HG03097 (cell line): ENCODE measurements around the gene MTHFD2L.
"Not testable (repeated sequence)": the region's sequence is repeated elsewhere in the genome, so short reads cannot be mapped to it uniquely, and the experiment has no call there.

Experiments used
- ATAC-seq: cut with Tn5 transposase; IDR thresholded peaks from one replicate; pipeline ENCODE4 v1.9.1; 2021; ENCODE audit not compliant: unreplicated experiment, low FRiP score

Gene MTHFD2L

DNA sequence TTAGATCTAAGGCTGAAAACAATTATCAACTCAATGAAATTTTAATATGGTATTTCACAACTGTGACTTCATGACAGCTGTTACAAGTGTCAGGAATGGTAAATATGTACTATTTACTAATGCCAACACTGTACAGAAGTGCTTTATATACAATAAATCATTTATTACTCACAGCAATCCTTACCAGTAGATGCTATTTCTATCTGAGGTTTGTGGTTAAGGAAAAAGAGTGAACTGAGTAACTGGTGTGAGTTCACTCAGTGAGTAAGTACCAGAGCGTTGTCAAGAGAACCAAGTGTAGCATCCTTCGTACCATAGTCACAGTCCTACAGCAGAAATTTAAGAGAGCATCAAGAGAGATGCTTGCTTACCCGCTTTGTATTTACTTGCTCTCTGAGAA, 23.3 kb downstream of the MTHFD2L start:
- ATAC-seq: no peak

DNA sequence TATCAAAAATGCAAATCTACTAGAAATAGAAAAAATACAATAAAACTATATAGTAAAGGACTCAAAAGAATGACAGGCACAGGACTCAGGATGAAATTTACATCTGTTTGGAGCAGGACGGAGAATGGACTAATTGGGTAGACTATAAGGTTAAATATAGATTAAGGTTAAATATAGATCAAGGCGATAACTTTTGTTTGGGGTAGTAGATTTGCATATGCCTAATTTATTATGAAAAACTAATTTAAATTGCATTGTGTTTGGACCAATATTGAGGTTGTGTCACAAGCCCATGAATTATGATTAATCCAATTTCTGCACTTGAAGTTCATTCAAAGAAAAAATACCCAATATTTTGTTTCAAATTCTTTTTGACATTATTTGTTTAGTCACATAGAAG, 31.0 kb downstream of the MTHFD2L start:
- no peak for ATAC-seq

GRCh38 chr4:74189331-74190043, 31.6 kb downstream of the MTHFD2L start:
- no peak for ATAC-seq

DNA sequence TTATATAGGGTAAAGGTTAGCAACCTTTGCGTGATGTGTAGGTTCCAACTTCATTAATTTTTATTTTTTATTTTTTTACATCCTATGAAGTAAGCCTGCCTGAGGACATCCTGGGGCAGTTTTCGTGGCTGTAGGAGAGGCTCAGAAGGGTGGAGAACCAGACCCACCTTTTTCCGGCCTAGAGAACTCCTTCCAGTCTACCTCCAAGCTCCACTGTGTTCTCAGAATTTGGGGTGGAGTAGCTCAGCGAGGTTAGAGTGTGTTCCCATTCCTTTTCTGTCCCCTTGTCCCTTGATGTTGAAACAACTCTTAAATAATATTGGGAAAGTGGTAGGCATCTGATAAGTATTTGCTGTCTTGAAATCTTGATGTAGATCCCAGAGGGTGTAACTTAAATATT, 32.4 kb downstream of the MTHFD2L start:
- ATAC-seq: no peak

- no peak for ATAC-seq
Observed at GRCh38 chr4:74190919-74191397, 33.0 kb downstream of the MTHFD2L start.

DNA sequence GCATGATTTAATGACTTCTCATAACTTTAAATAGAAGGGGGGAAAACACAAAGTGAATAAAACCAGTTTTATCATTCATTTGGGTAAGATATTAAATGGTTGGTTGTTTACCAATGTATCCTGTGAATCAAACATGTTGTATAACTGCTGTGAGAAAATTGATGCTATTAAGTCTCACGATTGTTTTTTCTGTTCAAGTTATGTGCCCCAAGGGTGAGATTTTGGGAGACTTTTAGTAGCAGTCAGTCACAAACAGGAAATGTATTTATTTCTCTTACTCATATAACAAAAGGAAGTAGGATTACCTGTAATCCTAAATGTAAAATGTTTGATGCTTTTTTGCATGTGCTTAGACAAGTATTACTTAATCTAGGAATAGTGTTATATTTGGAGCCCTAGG, 39.2 kb downstream of the MTHFD2L start:
- ATAC-seq: no peak

GRCh38 chr4:74202062-74202586, 44.2 kb downstream of the MTHFD2L start:
- no peak for ATAC-seq

DNA sequence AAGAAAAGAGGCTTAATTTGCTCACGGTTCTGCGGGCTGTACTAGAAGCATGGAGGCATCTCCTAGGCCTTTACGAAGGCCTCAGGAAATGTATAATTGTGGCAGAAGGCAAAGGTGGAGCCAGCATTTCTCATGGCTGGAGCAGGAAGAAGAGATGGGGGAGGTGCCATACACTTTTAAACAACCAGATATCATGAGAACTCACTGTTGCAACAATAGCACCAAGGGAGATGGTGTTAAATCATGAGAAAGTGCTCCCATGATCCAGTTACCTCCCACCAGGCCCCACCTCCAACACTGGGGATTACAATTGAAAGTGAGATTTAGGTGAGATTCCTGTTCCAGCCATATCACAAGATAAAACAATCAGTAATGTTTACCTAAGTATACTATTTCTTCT, 45.5 kb downstream of the MTHFD2L start:
- ATAC-seq: no peak

DNA sequence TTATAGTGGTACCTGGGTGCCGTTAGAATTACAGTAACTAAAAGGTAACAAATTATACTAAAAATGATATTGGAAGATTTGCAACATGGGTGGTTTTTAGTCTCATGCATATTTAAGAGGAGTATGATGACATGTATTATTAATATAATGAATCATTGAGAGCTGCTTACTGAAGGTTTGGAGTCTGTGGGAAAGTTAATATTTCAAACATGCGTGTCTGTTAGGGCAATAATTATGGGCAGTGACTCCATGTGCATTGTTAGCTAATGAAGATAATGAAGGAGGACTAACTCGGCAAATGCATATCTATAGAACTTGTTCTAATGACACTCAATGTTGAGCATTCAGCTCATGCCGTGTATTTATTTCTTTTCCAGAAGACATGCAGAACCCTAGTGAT, 47.1 kb downstream of the MTHFD2L start:
- ATAC-seq: no peak

- no peak for ATAC-seq
Observed at GRCh38 chr4:74205559-74205958, 47.6 kb downstream of the MTHFD2L start.

DNA sequence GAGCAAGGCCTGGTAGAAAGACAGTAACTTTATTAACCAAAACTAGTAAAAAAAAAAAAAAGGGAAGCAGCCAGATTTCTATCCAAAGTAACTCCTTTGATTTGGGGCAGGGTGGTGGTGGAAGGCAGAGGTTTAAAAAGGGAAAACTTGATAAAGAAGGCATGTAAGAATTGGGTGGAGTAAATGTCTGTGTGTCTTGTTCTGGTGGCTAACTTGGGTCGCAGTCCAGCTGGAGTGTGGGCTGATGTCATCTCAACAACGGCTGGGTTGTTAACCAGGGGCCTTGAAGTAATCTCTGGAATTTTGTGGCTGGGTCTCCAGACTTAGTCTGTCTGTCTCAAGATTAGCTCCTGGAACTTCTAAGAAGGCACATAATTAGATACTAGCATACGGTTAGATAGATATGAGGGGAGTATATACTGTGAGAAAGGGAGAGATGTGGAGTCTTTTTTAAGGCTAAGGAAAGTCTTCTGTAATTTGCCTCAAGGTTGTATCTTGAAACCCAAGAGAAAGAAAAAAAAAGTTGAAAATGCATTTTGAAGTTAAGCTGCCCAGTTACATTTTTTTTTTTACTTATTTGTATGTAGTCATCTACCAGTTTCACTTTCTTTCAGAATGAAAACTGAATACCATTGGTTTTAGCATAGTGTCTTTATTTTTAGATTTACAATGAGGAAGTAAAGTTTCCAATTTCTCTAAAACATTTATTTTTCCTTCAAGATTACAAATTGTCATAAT, 48.3 kb downstream of the MTHFD2L start:
- peak; percentile 69 for ATAC-seq

GRCh38 chr4:74214457-74215159, 56.7 kb downstream of the MTHFD2L start:
- ATAC-seq: not testable (repeated sequence)

- ATAC-seq: not testable (repeated sequence)
Observed at GRCh38 chr4:74215236-74215635, 57.3 kb downstream of the MTHFD2L start.

DNA sequence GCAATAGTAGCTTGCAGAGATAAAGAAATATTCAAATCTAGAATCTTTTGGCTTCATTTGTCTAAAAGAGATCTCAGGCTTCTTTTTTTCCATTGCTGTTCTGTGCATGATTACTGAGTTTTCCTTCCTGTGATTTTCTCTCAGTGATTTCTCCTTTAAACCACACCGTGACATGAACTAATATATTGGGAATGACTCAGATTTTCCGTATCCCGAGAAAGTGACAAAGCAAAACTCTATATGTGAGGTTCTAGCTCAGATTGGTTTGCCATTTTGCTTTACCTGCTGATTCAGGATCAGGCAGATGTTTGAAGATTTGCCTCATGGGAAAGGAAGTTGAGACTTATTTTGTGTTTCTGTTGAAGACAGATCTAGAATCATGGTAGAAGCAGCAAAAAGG, 59.4 kb downstream of the MTHFD2L start:
- no peak for ATAC-seq

GRCh38 chr4:74218201-74218600, 60.3 kb downstream of the MTHFD2L start:
- no peak for ATAC-seq

GRCh38 chr4:74219240-74219639, 61.3 kb downstream of the MTHFD2L start:
- no peak for ATAC-seq

GRCh38 chr4:74223098-74223497, 65.2 kb downstream of the MTHFD2L start:
- ATAC-seq: no peak

GRCh38 chr4:74223801-74224200, 65.9 kb downstream of the MTHFD2L start:
- ATAC-seq: no peak

DNA sequence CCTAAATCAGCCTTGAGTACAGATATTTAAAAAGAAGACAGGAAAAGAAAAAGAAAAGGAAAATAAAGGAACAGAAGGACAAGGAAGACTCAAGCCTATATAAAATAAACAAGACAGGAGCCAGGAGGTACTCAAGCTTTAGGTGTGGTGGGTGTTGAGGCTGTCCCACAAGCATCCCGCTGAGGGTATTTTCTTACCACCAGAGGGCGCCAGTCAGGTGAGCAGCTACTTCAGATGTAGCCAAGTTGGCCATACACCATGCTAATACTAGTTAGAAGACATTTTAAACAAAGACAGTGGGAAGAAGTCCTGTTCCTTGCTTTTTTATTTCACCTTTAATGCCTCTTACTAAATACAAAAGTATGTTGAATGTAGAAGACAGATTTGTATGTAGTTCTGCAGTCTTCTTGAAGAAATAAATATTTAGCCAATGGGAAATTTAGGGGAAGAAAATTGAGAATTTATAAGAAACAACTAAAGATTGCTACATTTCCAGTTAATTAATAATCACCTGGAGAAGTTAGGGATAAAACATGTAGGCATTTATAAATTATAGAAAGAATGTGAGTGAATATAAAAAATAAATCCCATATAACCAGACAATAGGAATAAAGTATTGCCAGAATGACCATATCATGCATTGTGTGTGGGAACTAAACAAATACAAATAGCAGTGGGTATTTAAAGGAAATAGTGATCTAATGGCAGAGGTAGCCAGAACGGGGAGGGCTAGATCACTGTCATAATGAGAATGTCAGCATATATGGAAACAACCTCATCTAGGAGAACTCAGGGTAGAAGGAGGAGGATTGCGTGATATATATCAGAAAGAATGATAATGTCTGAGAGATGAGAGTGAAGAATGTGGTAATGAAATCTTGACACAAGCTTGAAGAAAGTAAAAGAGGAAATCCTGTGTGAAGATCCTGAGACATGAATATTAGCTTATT, 71.0 kb downstream of the MTHFD2L start:
- peak; percentile 69 for ATAC-seq

- ATAC-seq: peak; percentile 47
Observed at GRCh38 chr4:74230902-74231499, 73.1 kb downstream of the MTHFD2L start.
